Vagina (tissue), 2 donors: ENCODE data around the gene SECISBP2L. TPM values are rescaled to one million over a fixed set of nuclear protein-coding genes. Genes with fewer than 3 reads are reported as not detected.

Experiments used
- DNase-seq, 2 donors: peaks; one replicate each; pipeline ENCODE4 v3.0.0-alpha.2; 2017; ENCODE audit errors: extremely low spot score in 2 of 2
- H3K27ac ChIP-seq: fragments of 200-600 bp; sonication (generic); one replicate; pipeline ENCODE4 v1.5.1; 2019
- H3K27me3 ChIP-seq: fragments of 200-600 bp; sonication (generic); one replicate; pipeline ENCODE4 v1.5.1; 2019
- H3K36me3 ChIP-seq, 2 donors: fragments of 200-600 bp; sonication (generic); one replicate each; pipeline ENCODE4 v1.5.1; 2017 to 2019
- H3K4me1 ChIP-seq: fragments of 200-600 bp; sonication (generic); one replicate; pipeline ENCODE4 v1.5.1; 2019
- H3K4me3 ChIP-seq, 2 donors: fragments of 200-600 bp; sonication (generic); 1 replicate in 1 of 2; 2 replicates in 1 of 2; pipeline ENCODE4 v1.5.1; 2016 to 2019
- H3K9me3 ChIP-seq: fragments of 200-600 bp; sonication (generic); one replicate; pipeline ENCODE4 v1.5.1; 2019
- POLR2A ChIP-seq, 2 donors: fragments of 450-650 bp; IDR thresholded peaks; one replicate each; pipeline ENCODE4 v1.6.1; 2017; ENCODE audit warnings: antibody characterized with exemption in 2 of 2, mild to moderate bottlenecking in 2 of 2, moderate library complexity in 2 of 2
- POLR2AphosphoS5 ChIP-seq, 2 donors: sonication (generic); formaldehyde crosslinking; IDR thresholded peaks; one replicate each; pipeline ENCODE4 v1.9.0; 2017; ENCODE audit warnings: antibody characterized with exemption in 2 of 2, mild to moderate bottlenecking in 2 of 2, low read depth in 1 of 2; ENCODE audit not compliant: insufficient read depth in 1 of 2
- intact Hi-C: fragments of 100-400 bp; cut with DNase I; formaldehyde crosslinking; loops from one replicate; pipeline ENCODE4 v1.15.1; 2023
- small RNA-seq: library from RNA; depleted of rRNA; stranded (forward); fragments of <200 nt; gene quantifications from one replicate; pipeline ENCODE3, GENCODE V24; 2016
- total RNA-seq: library from RNA; depleted of rRNA; stranded (reverse); fragments of >200 nt; gene quantifications from one replicate; pipeline ENCODE4 v1.2.3, GENCODE V29; 2016
- TF ChIP-seq, protein P1 (sequence below), 3 experiments: fragments of 450-650 bp in 2 of 3; fragments of 200-600 bp in 1 of 3; sonication (generic) in 1 of 3; IDR thresholded peaks; one replicate each; pipeline ENCODE4 v1.5.1; 2017 to 2019; ENCODE audit warnings: antibody characterized with exemption in 3 of 3, mild to moderate bottlenecking in 2 of 3, moderate library complexity in 2 of 3

SECISBP2L gene
- total RNA-seq, 1 donor from 2014 or later: 24.3 TPM

DNA sequence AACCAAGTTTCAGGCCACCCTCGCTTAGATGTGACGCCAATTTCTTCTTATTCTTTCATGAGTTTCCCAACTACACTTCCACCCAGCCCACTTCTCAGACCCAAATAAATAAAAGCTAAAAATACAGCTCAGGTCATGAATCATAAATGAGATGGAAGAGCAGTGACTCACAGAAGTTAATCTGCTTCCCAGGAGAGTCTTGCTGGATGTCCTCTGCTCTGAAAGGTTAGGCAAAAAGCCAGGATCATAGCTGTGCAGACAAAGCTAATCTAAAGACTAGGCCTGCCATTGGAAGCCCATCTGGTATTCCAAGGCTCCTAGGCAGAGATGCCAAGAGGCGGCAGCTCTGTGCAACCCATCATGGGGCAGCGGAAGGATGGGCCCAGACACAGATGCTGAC lies 106.6 kb downstream of the SECISBP2L start:
- Histone ChIP-seq H3K27ac (no peak overlapping the region), H3K36me3 (no peaks in the 10 kb centered on the region), H3K9me3 (no peaks in the 10 kb centered on the region), H3K4me1 (no peaks in the 10 kb centered on the region), H3K4me3 (no peak overlapping the region), H3K27me3 (no peaks in the 10 kb centered on the region)
- DNase-seq: no peak
- intact Hi-C loops: no loop called here
- TF ChIP-seq, protein P1, sequence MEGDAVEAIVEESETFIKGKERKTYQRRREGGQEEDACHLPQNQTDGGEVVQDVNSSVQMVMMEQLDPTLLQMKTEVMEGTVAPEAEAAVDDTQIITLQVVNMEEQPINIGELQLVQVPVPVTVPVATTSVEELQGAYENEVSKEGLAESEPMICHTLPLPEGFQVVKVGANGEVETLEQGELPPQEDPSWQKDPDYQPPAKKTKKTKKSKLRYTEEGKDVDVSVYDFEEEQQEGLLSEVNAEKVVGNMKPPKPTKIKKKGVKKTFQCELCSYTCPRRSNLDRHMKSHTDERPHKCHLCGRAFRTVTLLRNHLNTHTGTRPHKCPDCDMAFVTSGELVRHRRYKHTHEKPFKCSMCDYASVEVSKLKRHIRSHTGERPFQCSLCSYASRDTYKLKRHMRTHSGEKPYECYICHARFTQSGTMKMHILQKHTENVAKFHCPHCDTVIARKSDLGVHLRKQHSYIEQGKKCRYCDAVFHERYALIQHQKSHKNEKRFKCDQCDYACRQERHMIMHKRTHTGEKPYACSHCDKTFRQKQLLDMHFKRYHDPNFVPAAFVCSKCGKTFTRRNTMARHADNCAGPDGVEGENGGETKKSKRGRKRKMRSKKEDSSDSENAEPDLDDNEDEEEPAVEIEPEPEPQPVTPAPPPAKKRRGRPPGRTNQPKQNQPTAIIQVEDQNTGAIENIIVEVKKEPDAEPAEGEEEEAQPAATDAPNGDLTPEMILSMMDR (IDR thresholded peaks at IDR 0.05): no peak
- TF ChIP-seq POLR2A (IDR thresholded peaks at IDR 0.05) (no peak), POLR2AphosphoS5 (IDR thresholded peaks at IDR 0.05; ENCODE audit: insufficient read depth in 1 of 2, low read depth in 1 of 2) (no peak)

Small RNAs within 50 kb of the gene (small RNA-seq; reads per million reads assigned to genes)
- gene RF00019: not detected

Other genes starting within 250 kb of the SECISBP2L start
- 4.4 TPM for gene CEP152, start 235.4 kb downstream of the SECISBP2L start, total RNA-seq
- gene EID1, start 168.3 kb downstream of the SECISBP2L start, total RNA-seq: 175 TPM
- gene SHC4, start 82.5 kb downstream of the SECISBP2L start, total RNA-seq: 0.25 TPM
- 45.2 TPM for gene COPS2, start 109.2 kb upstream of the SECISBP2L start, total RNA-seq
- gene GALK2, start 123.8 kb upstream of the SECISBP2L start, total RNA-seq: 47.6 TPM